ENCODE measurements around the gene SLC7A4. TPM values are rescaled to one million over a fixed set of nuclear protein-coding genes. Genes with fewer than 3 reads are reported as not detected.
A peak's percentile ranks its signal among the peaks of the same experiment; 100 is the strongest.

Gene SLC7A4
- total and polyA plus RNA-seq, 12 donors: 0.73 to 7.2 (median 3.3) TPM

DNA sequence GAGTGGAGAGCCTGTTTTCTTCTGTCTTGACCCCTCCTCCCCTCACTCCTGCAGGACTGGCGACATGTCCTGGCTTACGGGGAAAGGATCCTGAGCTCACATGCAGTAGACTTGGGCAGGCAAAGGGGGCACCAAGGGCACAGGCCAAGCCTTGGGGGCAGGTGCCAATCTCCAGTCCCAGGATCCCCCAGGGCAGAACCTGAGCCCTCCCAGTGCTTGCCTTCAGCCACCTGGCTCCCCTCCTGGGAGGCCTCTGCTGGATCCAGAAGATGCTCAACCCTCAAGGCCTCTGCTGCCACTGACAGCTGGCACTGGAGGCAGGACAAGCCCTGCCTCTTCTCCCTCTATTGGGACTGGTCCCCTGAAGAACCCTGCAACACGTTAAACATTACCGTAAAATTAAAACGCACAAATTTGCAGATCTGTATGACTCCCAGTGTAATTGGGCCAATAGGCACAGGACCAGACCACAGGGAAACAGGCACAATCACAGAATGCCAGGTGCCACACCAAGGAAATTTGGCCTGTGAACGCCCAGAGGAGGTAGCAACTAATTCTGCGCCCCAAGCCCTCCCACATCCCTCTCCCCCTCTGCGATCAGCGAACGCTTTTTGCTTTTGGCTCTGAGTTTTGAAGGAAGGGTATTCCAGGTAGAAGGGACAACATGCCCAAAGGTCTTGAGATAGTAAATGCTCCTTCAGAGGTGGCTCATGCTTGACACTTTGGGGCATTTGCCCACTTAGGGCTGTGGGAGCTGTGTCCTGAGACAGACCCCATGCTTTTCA is 51.2 kb downstream of the SLC7A4 start:
- Histone ChIP-seq H3K9me3 (replicated peaks in 1 of 3) (peaks cover 0 to 4% (median 0%) of the 10 kb centered on the region in 3 donors), H3K27me3 (no peaks in the 10 kb centered on the region), H3K4me3 (peak overlapping the region in 2 of 4 donors; percentile 73 to 75), H3K36me3 (replicated peaks in 1 of 2) (peaks cover 0 to 7% of the 10 kb centered on the region in 2 donors), H3K4me1 (replicated peaks in 1 of 2) (peaks cover 26 to 37% of the 10 kb centered on the region in 2 donors), H3K27ac (peak overlapping the region; percentile 57 to 93 (median 86))
- intact Hi-C loops (cut with DNase I): no loop called here
- no peak for DNase-seq
- 57 to 67% (median 63%) methylated on average over 8 to 10 of the region's 10 CpGs for WGBS, 4 donors
- TF ChIP-seq POLR2A (IDR thresholded peaks at IDR 0.05): no peak
- TF ChIP-seq, protein P1, sequence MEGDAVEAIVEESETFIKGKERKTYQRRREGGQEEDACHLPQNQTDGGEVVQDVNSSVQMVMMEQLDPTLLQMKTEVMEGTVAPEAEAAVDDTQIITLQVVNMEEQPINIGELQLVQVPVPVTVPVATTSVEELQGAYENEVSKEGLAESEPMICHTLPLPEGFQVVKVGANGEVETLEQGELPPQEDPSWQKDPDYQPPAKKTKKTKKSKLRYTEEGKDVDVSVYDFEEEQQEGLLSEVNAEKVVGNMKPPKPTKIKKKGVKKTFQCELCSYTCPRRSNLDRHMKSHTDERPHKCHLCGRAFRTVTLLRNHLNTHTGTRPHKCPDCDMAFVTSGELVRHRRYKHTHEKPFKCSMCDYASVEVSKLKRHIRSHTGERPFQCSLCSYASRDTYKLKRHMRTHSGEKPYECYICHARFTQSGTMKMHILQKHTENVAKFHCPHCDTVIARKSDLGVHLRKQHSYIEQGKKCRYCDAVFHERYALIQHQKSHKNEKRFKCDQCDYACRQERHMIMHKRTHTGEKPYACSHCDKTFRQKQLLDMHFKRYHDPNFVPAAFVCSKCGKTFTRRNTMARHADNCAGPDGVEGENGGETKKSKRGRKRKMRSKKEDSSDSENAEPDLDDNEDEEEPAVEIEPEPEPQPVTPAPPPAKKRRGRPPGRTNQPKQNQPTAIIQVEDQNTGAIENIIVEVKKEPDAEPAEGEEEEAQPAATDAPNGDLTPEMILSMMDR (IDR thresholded peaks at IDR 0.05): no peak

DNA sequence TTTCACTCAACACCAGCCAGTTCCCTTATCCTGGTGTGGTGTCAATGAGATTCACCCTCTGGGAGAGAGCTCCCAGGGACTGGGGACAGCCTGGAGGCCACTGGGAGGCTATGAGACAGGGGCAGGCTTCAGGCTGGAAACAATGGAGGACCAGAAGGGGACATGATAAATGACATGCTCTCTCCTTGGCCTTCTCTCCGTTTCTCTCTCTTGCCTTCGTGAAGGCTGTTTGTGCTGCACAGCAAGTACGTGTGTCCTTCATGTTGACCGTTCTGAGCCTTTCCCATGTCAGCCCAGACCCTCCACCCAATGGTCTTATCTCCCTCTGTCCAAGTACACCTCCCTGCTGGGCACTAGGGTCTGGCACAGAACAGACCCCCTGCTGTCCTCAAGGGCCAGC is 51.8 kb downstream of the SLC7A4 start:
- no peak overlapping the region for H3K27ac ChIP-seq
- intact Hi-C loops (cut with DNase I): no loop called here
- H3K4me3 ChIP-seq: no peak overlapping the region
- peaks cover 0 to 4% (median 0%) of the 10 kb centered on the region in 3 donors for H3K9me3 ChIP-seq (replicated peaks in 1 of 3)
- 47 to 55% (median 52%) methylated on average over 3 to 4 of the region's 4 CpGs for WGBS, 4 donors
- H3K36me3 ChIP-seq (replicated peaks in 1 of 2): peaks cover 0 to 3% of the 10 kb centered on the region in 2 donors
- no peaks in the 10 kb centered on the region for H3K27me3 ChIP-seq
- TF ChIP-seq, protein P1 (IDR thresholded peaks at IDR 0.05): no peak
- no peak for TF ChIP-seq POLR2A (IDR thresholded peaks at IDR 0.05)
- peaks cover 26 to 37% of the 10 kb centered on the region in 2 donors for H3K4me1 ChIP-seq (replicated peaks in 1 of 2)
- DNase-seq: no peak

DNA sequence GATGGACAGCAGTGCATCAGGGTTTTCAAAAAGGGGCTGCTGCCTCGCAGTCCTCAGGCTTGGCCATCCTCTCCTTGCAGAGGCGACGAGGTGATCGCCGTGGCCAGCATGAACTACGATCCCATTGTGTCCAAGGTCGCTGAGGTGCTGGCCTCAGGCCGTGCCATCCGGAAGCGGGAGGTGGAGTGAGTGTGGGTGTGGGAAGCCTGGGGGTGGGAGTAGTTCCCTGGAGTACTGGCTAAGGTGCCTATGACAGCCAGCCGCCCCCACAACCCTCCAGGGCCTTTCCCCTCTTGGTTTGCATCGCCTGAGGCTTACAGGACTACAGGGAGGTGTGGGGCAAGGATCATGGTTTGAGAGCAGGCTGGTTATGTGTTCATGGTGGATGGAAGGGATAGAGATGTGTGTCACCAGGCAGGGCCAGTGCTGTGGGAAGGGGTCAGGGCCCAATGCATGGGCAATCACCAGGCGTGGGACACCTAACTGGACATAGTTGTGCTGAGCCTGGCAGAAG is 52.4 kb downstream of the SLC7A4 start:
- H3K27me3 ChIP-seq: no peaks in the 10 kb centered on the region
- H3K9me3 ChIP-seq (replicated peaks in 1 of 3): peaks cover 0 to 4% (median 0%) of the 10 kb centered on the region in 3 donors
- peak overlapping the region in 1 of 4 donors; percentile 53 for H3K4me3 ChIP-seq
- WGBS, 4 donors: 22 to 37% (median 34%) methylated on average over 12 to 13 of the region's 13 CpGs
- no peaks in the 10 kb centered on the region for H3K36me3 ChIP-seq (replicated peaks in 1 of 2)
- intact Hi-C loops (cut with DNase I): no loop called here
- TF ChIP-seq POLR2A (IDR thresholded peaks at IDR 0.05): no peak
- TF ChIP-seq, protein P1 (IDR thresholded peaks at IDR 0.05): no peak
- no peak for DNase-seq
- H3K27ac ChIP-seq: peak overlapping the region in 1 of 5 donors; percentile 31
- peaks cover 26 to 37% of the 10 kb centered on the region in 2 donors for H3K4me1 ChIP-seq (replicated peaks in 1 of 2)

DNA sequence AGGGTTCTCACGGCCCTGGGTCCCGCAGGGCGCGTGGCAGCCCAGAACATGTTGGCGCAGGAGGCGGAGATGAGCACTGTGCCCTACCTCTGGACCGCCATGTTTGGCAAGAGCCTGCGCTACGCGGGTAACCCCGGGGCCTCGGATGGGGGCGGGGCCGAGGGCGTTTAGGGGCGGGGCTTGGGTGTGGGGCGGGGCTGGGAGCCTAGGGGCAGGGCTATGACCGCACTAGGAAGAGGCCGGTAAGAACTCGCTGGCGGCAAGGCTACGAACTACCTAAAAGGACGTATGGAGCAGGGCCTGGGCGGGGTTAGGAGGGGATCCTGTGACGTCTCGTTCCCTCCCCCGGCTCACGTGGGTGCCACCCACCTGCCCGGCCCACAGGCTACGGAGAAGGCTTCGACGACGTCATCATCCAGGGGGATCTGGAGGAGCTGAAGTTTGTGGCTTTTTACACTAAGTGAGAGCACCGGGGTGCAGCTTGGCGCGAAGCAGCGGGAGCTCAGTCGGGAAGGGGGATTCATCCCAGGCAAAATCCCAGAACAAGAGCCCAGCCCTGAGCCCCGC is 53.0 kb downstream of the SLC7A4 start:
- TF ChIP-seq POLR2A (IDR thresholded peaks at IDR 0.05): peak in 1 of 2 donors; percentile 24
- TF ChIP-seq, protein P1 (IDR thresholded peaks at IDR 0.05): no peak
- peaks cover 26 to 37% of the 10 kb centered on the region in 2 donors for H3K4me1 ChIP-seq (replicated peaks in 1 of 2)
- peak; percentile 77 to 88 (median 84) for DNase-seq
- intact Hi-C loops (cut with DNase I): no loop called here
- H3K27me3 ChIP-seq: no peaks in the 10 kb centered on the region
- H3K9me3 ChIP-seq (replicated peaks in 1 of 3): peaks cover 0 to 4% (median 0%) of the 10 kb centered on the region in 3 donors
- peak overlapping the region in 1 of 4 donors; percentile 53 for H3K4me3 ChIP-seq
- H3K36me3 ChIP-seq (replicated peaks in 1 of 2): no peaks in the 10 kb centered on the region
- 6 to 15% (median 14%) methylated on average over 18 to 39 of the region's 39 CpGs for WGBS, 4 donors
- H3K27ac ChIP-seq: peak overlapping the region in 1 of 5 donors; percentile 31

Data from adrenal gland (tissue), 12 donors.